GM21526 (cell line): ENCODE measurements around the gene LRFN4.
A peak's percentile ranks its signal among the peaks of the same experiment; 100 is the strongest.

Experiments
- ATAC-seq: cut with Tn5 transposase; IDR thresholded peaks from one replicate; pipeline ENCODE4 v1.9.1; 2021; ENCODE audit warnings: moderate library complexity; ENCODE audit not compliant: unreplicated experiment, low FRiP score

The LRFN4 gene

GRCh38 chr11:66885950-66886440 is 29.1 kb downstream of the LRFN4 start:
- no peak for ATAC-seq

DNA sequence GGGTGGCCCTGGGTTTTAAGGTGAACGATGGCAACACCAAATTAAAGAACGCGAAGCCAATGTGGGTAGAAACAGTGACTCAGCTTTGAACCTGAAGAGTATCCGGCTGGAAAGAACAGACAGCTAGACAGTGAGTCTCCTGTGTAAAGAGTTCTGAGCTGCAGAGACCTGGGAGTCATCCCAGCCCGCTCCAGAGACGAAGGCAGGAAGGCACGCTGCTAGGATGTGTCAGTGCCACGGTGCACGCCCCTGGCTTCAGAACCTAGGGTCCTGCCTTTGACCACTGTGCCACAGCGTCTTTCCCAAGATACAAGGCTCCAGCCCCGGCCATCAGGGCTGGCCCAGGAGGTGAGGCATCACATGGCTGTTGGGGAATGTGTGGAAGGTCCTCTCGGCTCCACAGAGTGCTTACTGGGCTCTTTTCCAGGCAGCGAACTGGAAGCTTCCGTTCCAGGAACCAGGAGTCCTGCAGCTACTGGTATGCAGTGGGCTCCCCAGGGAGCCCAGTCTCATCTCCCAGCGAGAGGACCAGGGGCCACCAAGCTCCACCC is 29.9 kb downstream of the LRFN4 start:
- ATAC-seq, result no peak

GRCh38 chr11:66887526-66887925 is 30.7 kb downstream of the LRFN4 start:
- ATAC-seq, result no peak

DNA sequence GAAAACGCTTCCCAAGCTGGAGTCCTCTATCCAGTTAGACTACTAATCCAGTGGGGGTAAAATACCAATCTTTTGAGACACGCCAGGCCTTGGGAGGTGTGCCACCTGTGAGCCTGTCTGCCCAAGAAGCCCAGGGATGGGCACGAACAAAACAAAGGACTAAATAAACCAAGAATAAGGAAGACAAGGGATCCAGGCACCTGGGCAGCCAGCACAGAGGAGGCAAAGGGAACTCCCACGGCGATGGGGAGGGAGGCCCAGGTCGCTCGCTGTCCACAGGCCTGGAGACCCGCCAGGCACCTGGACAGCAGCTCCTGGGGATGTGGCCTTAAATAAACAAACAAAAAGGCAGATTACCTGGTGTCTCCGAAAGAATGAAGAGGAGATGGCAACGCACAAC is 31.4 kb downstream of the LRFN4 start:
- no peak for ATAC-seq

DNA sequence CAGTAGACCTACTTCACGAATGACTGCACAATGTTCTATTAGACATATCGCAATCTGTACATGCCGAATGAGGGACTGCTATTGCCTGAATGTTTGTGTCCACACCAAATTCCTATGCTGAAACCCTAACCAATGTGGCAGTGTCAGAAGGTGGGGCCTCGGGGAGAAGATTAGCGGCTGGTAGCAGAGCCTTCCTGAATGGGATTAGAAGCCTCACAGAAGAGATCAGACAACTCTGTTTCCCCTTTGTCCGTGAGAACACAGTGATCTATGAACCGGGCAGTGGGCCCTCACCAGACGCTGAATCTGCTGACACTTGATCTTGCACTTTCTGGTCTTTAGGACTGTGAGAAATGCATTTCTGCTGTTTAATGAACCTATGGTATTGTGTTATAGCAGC is 33.1 kb downstream of the LRFN4 start:
- ATAC-seq, result no peak

DNA sequence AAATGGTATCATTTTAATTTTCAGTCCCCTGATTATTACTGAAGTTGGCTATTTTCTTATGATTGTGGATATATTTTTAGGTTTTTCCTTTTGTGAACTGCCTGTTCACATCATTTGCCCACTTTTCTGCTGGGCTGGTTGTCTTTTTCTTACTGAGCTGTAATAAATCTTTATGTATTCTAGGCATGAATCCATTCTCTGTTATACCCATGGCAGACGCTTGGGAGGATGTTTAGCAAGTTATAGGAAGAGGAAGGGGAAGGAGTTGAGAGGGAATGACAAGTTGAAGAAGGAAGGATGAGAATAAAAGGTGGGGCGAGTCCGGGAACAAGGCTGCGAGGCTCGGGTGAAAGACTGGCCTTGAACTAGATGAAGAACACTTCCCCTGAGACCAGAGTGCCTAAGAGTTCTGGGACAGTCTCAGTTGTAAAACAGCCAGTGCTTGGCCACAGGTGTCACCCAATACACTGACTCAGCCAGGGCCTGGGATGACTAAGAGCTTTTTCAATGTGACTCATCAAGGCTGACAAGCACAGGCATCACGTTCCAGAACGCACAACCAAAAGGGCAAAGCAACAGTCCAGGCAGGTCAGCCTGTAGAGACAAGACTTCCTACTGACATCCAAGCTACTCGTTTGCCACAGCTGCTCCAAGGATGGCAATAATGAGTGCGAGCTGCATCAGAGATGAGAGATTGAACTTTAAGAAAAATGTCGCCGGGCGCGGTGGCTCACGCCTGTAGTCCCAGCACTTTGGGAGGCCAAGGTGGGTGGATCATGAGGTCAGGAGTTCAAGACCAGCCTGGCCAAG is 35.2 kb downstream of the LRFN4 start:
- ATAC-seq, result peak; percentile 62

DNA sequence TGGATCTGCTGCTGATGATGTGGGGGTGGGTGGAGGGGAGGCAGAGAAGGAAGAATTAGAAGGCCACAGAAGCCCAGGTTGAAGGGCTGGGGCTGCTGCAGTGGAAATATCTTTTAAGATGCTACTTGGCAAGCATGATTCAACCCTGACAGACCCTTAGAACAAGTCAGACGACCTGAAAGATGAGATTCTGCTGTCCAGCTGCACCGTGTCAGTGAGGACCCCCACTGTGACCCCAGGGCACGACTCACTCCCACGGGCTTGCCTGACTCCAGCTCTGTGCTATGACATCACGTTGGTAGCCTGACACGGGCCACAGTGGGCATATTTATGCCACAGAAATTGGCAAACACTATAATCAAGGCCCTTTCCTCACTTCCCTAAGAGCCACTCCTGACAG is 36.0 kb downstream of the LRFN4 start:
- no peak for ATAC-seq

DNA sequence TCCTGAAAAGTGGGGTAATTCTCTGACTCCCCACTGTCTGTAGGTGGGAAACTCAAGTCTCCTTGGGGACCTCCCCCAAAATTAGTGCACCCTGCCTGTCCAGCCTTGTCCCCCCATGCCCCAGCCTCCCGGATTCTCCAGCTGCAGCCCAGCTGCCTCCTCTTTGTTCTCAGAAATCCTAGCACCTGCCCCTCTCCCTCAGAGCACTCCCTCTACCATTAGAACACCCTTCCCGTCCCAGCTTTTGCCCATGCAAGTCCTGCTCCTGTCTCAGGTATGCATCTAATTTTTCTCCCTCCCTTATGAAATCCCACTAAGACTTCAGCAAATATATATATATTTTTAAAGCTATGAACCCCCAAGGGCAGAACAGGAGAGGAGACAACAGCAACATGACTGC is 37.3 kb downstream of the LRFN4 start:
- no peak for ATAC-seq

- no peak for ATAC-seq
These were observed 45.1 kb downstream of the LRFN4 start for GRCh38 chr11:66901964-66902390.

DNA sequence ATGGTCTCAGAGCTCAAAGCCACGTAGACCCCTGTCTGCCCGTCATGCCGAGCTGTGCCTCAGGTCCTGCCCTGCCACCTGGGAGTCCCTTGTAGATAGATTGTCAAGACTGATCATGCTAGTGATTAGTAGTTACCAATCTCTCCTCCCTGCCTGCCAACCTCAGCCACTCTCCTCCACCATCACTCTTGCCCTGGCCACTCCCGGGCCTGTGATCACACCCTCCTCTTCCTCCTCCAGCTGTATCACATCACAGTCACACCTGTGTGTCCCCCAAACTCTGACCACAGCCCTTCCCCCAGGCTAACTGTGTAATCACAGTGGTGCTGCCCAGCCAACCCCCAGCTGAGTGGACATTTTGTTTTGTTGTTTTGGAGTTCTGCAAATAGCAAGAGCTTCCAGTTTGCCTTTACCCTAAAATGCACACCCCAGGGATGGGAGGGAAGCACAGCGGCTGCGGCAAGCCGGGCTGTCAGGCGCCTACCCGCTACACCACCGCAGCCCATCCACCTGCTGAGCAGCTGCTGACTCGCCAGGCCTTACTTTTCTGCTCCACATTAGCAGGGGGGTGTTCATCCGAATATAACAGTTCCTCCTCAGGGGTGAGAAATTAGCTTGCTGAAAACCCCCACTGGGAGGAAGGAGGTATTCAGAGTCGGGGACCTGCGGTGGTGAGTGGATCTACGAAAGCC is 45.8 kb downstream of the LRFN4 start:
- no peak for ATAC-seq

- no peak for ATAC-seq
These were observed 47.2 kb downstream of the LRFN4 start for GRCh38 chr11:66904055-66904454.

GRCh38 chr11:66904561-66904960 is 47.7 kb downstream of the LRFN4 start:
- no peak for ATAC-seq

DNA sequence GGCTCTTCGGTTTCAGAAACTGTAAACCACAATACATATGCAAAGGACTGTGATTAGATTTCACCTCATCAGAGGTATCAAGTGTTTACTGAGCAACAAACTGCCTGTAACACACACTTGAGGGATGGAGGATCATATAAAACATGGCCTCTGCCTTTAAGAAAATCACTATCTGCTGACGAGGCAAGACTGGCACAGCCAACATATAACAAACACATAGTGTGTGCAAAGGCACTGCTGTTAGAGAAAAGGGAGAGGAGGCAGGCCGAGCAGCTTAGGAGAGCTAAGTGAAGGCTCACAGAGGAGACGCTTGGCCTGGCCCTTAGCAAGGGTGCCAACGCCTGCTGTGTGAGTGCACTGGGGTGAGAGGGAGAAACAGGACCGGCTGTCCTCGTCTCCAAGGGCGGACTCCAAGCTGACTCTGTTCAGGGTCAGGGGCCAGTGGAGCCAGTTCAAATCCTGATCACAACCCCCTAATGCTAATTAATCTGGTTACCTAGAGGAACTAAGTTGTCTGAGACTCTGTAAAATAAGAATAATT is 48.2 kb downstream of the LRFN4 start:
- ATAC-seq, result no peak

DNA sequence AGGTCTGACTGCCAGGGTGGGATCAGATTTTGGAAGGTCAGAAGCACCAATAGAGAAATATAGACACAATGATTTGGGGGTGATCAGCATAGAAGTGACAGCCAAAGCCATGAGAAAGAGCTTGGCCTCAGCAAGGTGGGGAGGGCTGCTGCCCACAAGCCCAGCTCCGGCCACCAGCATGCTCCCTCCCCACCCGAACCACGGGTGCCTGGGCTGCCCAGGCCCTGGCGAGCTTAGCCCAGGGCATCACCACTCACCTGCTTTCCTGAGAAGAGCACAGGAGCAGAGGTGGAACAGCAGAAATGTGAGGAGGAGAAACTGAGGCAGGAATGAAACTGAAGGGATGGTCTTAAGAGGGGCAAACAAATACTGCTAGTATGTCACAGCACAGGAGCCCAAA is 48.8 kb downstream of the LRFN4 start:
- ATAC-seq, result no peak

GRCh38 chr11:66906061-66906733 is 49.3 kb downstream of the LRFN4 start:
- ATAC-seq, result no peak

DNA sequence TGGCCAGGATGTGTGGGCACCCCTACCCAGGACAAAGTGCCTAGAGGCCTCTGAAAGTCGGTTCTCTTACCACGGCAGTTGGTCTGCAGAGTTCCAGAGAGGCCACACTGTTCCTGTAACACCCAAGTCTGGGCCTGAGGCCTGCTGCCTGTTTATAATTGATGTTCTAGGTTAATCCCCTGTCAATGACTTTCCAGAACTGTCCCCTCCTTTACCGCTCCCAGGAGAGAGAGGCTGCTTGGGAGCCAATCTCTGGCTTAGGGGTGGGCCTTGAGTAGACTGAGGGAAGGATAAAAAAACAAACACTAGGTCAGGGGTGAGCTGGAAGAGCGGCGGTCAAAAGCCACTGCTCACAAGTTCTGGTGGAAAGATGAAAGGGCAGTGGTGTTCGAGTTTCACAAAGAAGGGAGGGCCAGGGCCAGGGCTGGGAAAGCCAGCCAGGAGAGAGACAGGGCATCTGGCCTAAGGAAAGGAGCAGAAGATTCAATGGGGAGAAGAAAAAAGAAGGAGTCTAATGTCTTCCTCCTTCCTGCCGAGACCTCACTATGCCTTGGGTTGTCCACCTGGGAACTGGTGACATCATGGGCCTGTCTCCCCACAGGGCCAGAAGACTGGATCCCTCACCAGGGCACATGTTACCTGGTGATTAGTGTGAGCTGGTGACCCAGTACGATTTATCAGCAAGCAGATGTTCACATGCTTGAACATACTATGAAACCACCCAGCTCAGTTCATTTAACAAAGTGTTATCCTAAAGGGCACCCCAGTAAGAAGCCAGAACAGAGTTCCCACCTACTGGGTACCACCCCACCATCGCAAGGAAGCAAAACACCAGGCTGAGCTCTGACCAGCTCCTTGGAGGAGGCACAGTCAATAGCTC is 51.1 kb downstream of the LRFN4 start:
- ATAC-seq, result no peak

- no peak for ATAC-seq
These were observed 52.3 kb downstream of the LRFN4 start for GRCh38 chr11:66909181-66909580.

GRCh38 chr11:66910016-66910415 is 53.2 kb downstream of the LRFN4 start:
- no peak for ATAC-seq
